ENCODE data around the gene FOLR3.

FOLR3 gene

GRCh38 chr11:72112143-72112977 is 23.2 kb upstream of the FOLR3 start, which contains the start of gene ANAPC15:
Gene ANAPC15, minus strand, starts transcription at chr11:72112695. Its CDS starts 1,419 bp downstream, at chr11:72111276.
- intact Hi-C loops (cut with micrococcal nuclease) = loop anchor here (1.0 kb wide), 2 partner anchors 9 to 111 kb away; partner anchors contain the start of gene LAMTOR1
- Mint-ChIP-seq H3K27ac (peak within 1 kb of the TSS; percentile 100), H3K27me3 (no peaks in the 10 kb centered on the region), H3K9me3 (no peaks in the 10 kb centered on the region), H3K36me3 (ENCODE audit: low read depth) (peaks cover 38% of the 10 kb centered on the region), H3K4me3 (peak within 1 kb of the TSS; percentile 93), H3K4me1 (ENCODE audit: low read depth) (peaks cover 39% of the 10 kb centered on the region)

GRCh38 chr11:72112978-72113808 is 22.3 kb upstream of the FOLR3 start:
- Mint-ChIP-seq H3K36me3 (ENCODE audit: low read depth) (peaks cover 30% of the 10 kb centered on the region), H3K4me3 (peak overlapping the region; percentile 93), H3K9me3 (no peaks in the 10 kb centered on the region), H3K27ac (peak overlapping the region; percentile 100), H3K4me1 (ENCODE audit: low read depth) (peaks cover 39% of the 10 kb centered on the region), H3K27me3 (no peaks in the 10 kb centered on the region)
- intact Hi-C loops (cut with micrococcal nuclease) = loop anchor here (1.0 kb wide), 2 partner anchors 10 to 110 kb away; partner anchors contain the start of gene LAMTOR1

GRCh38 chr11:72114570-72114969 is 21.0 kb upstream of the FOLR3 start:
- Mint-ChIP-seq H3K27ac (peak overlapping the region; percentile 100), H3K36me3 (ENCODE audit: low read depth) (peaks cover 16% of the 10 kb centered on the region), H3K27me3 (no peaks in the 10 kb centered on the region), H3K9me3 (no peaks in the 10 kb centered on the region), H3K4me1 (ENCODE audit: low read depth) (peaks cover 50% of the 10 kb centered on the region), H3K4me3 (no peak overlapping the region)
- intact Hi-C loops (cut with micrococcal nuclease) = no loop called here

- H3K27ac Mint-ChIP-seq = no peak overlapping the region
- H3K36me3 Mint-ChIP-seq (ENCODE audit: low read depth) = peaks cover 6% of the 10 kb centered on the region
- peaks cover 40% of the 10 kb centered on the region for H3K4me1 Mint-ChIP-seq (ENCODE audit: low read depth)
- no peaks in the 10 kb centered on the region for H3K9me3 Mint-ChIP-seq
- intact Hi-C loops (cut with micrococcal nuclease) = no loop called here
- no peaks in the 10 kb centered on the region for H3K27me3 Mint-ChIP-seq
- H3K4me3 Mint-ChIP-seq = no peak overlapping the region
These were observed 19.3 kb upstream of the FOLR3 start for GRCh38 chr11:72116019-72116755.

- intact Hi-C loops (cut with micrococcal nuclease) = no loop called here
- no peaks in the 10 kb centered on the region for H3K27me3 Mint-ChIP-seq
- peaks cover 34% of the 10 kb centered on the region for H3K4me1 Mint-ChIP-seq (ENCODE audit: low read depth)
These were observed 16.3 kb upstream of the FOLR3 start for GRCh38 chr11:72119198-72119597.

GRCh38 chr11:72120930-72121329 is 14.6 kb upstream of the FOLR3 start:
- Mint-ChIP-seq H3K4me1 (ENCODE audit: low read depth) (peaks cover 37% of the 10 kb centered on the region), H3K9me3 (no peaks in the 10 kb centered on the region), H3K27ac (no peak overlapping the region), H3K4me3 (no peak overlapping the region), H3K36me3 (ENCODE audit: low read depth) (no peaks in the 10 kb centered on the region), H3K27me3 (no peaks in the 10 kb centered on the region)
- intact Hi-C loops (cut with micrococcal nuclease) = no loop called here

More at GRCh38 chr11:72119198-72119597, 16.3 kb upstream of the FOLR3 start:
- Mint-ChIP-seq H3K4me3 (no peak overlapping the region), H3K9me3 (no peaks in the 10 kb centered on the region), H3K36me3 (ENCODE audit: low read depth) (no peaks in the 10 kb centered on the region), H3K27ac (peak overlapping the region; percentile 8)

- Mint-ChIP-seq H3K9me3 (no peaks in the 10 kb centered on the region), H3K4me1 (ENCODE audit: low read depth) (peaks cover 29% of the 10 kb centered on the region), H3K27me3 (no peaks in the 10 kb centered on the region), H3K27ac (no peak overlapping the region), H3K4me3 (no peak overlapping the region), H3K36me3 (ENCODE audit: low read depth) (no peaks in the 10 kb centered on the region)
- intact Hi-C loops (cut with micrococcal nuclease) = no loop called here
These were observed 12.9 kb upstream of the FOLR3 start for GRCh38 chr11:72122607-72123006.

GRCh38 chr11:72123117-72123653 is 12.3 kb upstream of the FOLR3 start:
- Mint-ChIP-seq H3K27ac (no peak overlapping the region), H3K27me3 (no peaks in the 10 kb centered on the region), H3K36me3 (ENCODE audit: low read depth) (no peaks in the 10 kb centered on the region), H3K9me3 (peaks cover 2% of the 10 kb centered on the region), H3K4me1 (ENCODE audit: low read depth) (peaks cover 29% of the 10 kb centered on the region), H3K4me3 (no peak overlapping the region)
- intact Hi-C loops (cut with micrococcal nuclease) = no loop called here

- intact Hi-C loops (cut with micrococcal nuclease) = no loop called here
- Mint-ChIP-seq H3K27me3 (no peaks in the 10 kb centered on the region), H3K4me1 (ENCODE audit: low read depth) (peaks cover 27% of the 10 kb centered on the region), H3K27ac (peak overlapping the region; percentile 21), H3K36me3 (ENCODE audit: low read depth) (peaks cover 8% of the 10 kb centered on the region), H3K9me3 (peaks cover 10% of the 10 kb centered on the region), H3K4me3 (no peak overlapping the region)
These were observed 11.5 kb upstream of the FOLR3 start for GRCh38 chr11:72124046-72124445.

- Mint-ChIP-seq H3K9me3 (peaks cover 14% of the 10 kb centered on the region), H3K4me1 (ENCODE audit: low read depth) (peaks cover 25% of the 10 kb centered on the region), H3K4me3 (no peak overlapping the region), H3K27me3 (no peaks in the 10 kb centered on the region), H3K36me3 (ENCODE audit: low read depth) (peaks cover 11% of the 10 kb centered on the region), H3K27ac (no peak overlapping the region)
- intact Hi-C loops (cut with micrococcal nuclease) = no loop called here
These were observed 9.6 kb upstream of the FOLR3 start for GRCh38 chr11:72125956-72126355.

- Mint-ChIP-seq H3K27me3 (no peaks in the 10 kb centered on the region), H3K9me3 (peaks cover 14% of the 10 kb centered on the region), H3K4me3 (no peak overlapping the region), H3K36me3 (ENCODE audit: low read depth) (peaks cover 11% of the 10 kb centered on the region), H3K27ac (no peak overlapping the region), H3K4me1 (ENCODE audit: low read depth) (peaks cover 34% of the 10 kb centered on the region)
- intact Hi-C loops (cut with micrococcal nuclease) = no loop called here
These were observed 7.6 kb upstream of the FOLR3 start for GRCh38 chr11:72127923-72128322.

GRCh38 chr11:72129381-72129780 is 6.1 kb upstream of the FOLR3 start:
- H3K9me3 Mint-ChIP-seq = peaks cover 14% of the 10 kb centered on the region
- H3K36me3 Mint-ChIP-seq (ENCODE audit: low read depth) = peaks cover 11% of the 10 kb centered on the region
- H3K4me1 Mint-ChIP-seq (ENCODE audit: low read depth) = peaks cover 30% of the 10 kb centered on the region
- H3K27ac Mint-ChIP-seq = no peak overlapping the region
- H3K4me3 Mint-ChIP-seq = no peak overlapping the region
- H3K27me3 Mint-ChIP-seq = no peaks in the 10 kb centered on the region
- intact Hi-C loops (cut with micrococcal nuclease) = no loop called here

GRCh38 chr11:72132646-72133045 is 2.9 kb upstream of the FOLR3 start:
- H3K27me3 Mint-ChIP-seq = no peaks in the 10 kb centered on the region
- peak overlapping the region; percentile 83 for H3K27ac Mint-ChIP-seq
- H3K9me3 Mint-ChIP-seq = peaks cover 23% of the 10 kb centered on the region
- intact Hi-C loops (cut with micrococcal nuclease) = no loop called here
- H3K4me3 Mint-ChIP-seq = no peak overlapping the region
- H3K4me1 Mint-ChIP-seq (ENCODE audit: low read depth) = peaks cover 54% of the 10 kb centered on the region
- peaks cover 11% of the 10 kb centered on the region for H3K36me3 Mint-ChIP-seq (ENCODE audit: low read depth)
